Stimulated activated CD4-positive, alpha-beta T cell treated with anti-CD3 and anti-CD28 coated beads, Interleukin-4, amount 100 ng/mL, for 48 hours (primary cell): ENCODE data around the gene CHCHD6.

Experiments
- DNase-seq, 2 donors: peaks; one replicate each; pipeline ENCODE4 v3.0.0-alpha.2; 2020; ENCODE audit warnings: low read depth in 2 of 2

Gene CHCHD6

GRCh38 chr3:126743350-126743749 lies 39.3 kb downstream of the CHCHD6 start:
- no peak for DNase-seq

GRCh38 chr3:126743781-126744180 lies 39.7 kb downstream of the CHCHD6 start:
- no peak for DNase-seq

DNA sequence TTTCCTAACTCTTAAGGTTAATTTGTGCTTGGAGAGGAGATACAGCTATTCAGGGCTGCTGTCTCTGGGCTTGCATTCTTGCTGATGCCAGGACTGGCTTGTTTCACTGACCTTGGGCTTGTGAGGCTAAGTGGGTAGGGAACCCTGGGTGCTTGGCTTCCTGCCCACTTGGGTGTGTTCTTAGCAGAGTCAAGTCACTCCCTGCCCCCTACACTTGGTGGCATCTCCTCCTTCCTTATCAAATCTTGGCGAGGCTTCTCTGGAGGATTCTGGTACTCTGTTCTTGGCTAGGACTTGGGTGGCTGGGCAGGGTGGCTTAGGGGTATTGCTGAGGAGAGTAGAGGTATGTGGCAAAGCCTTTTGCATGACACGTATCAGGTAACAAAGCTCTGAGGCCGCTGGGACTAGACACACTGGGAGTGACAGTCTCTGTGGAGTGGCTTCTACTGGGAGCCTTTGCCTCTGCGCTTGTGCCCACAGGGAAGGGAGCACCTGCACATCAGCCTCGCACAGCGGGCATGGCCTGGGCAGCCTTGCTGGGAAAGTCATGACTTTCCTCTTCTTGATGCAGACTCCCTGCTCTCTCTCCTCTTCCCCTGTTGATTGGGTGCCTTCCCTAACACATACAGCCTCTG lies 41.8 kb downstream of the CHCHD6 start:
- no peak for DNase-seq

GRCh38 chr3:126746395-126747177 lies 42.5 kb downstream of the CHCHD6 start:
- DNase-seq: no peak

- DNase-seq: no peak
Observed at GRCh38 chr3:126747768-126748167, 43.7 kb downstream of the CHCHD6 start.

GRCh38 chr3:126748701-126749546 lies 44.9 kb downstream of the CHCHD6 start:
- no peak for DNase-seq

DNA sequence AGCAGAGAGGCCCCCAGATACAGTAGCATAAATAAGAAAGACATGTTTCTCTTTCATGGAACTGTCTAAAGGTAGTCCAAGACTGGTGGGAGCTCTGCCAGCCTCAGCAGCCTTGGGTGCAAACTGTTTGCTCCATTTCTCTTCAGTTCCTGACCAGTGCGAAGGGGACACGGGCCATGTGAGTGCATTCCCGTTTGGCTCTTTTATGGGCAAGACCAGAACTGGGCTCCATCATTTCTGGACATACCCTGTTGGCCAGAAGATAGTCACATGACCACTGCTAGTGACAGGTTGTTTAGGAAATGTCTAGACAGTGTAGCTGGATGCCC lies 45.5 kb downstream of the CHCHD6 start:
- DNase-seq: no peak

DNA sequence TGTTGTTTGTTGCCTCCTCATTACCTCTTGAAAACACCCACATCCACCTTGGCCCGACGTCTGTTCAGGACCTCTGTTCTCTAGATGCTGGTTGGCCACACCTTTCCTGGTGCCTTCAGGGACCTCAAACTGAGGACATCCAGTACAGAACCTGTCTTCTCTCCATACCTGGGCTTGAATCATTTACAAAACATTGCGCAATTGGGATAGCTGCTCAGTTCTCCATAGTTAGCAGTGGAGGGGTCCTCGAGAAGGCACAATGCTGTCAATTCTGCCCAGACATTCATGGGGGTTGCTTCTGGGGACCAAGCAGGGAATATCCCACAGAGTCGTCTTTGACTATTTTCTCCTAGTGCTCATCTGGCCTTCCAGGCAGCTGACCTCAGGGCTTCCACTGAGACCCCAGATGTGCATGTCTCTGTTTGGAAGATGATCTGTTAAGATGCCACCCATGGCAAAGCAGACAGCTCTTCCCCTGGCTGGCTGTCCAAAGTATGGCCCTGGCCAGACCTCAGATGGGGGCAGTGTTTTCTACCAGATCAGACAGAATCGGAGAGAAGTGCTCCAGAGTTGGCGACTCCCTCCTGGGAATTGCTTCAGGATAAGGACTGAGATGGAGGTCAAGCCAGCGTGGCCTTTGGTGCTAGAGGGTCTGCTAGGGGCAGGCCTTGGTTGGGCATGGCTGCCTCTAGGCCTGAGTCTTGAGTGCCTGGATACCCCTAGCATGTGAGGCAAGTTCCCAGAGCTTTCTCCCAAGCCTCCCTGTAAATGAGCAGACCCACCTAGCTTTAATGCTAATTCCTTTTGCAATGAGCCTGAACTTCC lies 46.1 kb downstream of the CHCHD6 start:
- no peak for DNase-seq

- DNase-seq: no peak
Observed at GRCh38 chr3:126750756-126751121, 46.7 kb downstream of the CHCHD6 start.

DNA sequence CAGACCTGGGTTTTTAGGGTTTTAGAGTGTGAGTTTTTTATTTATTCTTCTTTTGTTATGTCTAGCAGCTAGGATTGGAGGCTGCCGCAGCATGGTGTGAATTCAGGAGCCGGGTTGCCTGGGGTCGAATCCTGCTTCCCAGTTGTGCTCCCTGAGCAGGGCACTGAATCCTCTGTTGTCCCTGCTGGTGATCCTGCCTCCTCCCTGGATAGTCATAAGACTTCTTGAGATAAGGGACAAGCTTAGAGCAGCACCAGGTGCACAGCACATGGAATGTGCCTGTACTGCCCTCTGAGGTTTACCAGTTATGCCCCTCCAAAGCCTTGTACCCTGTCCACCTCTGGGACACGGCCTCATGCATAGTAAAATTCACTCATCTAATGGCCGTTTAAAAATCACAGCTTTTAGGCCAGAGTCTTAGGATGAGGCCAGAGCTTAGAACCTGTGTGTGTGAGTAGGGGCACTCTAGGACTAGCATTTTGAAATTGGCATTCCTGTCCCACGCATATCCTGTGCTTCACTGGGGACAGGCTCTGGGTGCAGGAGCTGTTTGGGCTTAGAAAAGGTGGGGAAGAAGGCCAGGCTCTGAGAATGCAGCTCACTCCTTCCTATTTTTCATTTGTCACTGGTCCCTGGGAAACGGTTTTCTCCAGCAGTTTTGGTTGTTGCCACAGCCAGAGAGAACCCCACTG lies 47.7 kb downstream of the CHCHD6 start:
- DNase-seq: no peak

GRCh38 chr3:126752303-126753190 lies 48.5 kb downstream of the CHCHD6 start:
- DNase-seq: peak; percentile 26 to 38

DNA sequence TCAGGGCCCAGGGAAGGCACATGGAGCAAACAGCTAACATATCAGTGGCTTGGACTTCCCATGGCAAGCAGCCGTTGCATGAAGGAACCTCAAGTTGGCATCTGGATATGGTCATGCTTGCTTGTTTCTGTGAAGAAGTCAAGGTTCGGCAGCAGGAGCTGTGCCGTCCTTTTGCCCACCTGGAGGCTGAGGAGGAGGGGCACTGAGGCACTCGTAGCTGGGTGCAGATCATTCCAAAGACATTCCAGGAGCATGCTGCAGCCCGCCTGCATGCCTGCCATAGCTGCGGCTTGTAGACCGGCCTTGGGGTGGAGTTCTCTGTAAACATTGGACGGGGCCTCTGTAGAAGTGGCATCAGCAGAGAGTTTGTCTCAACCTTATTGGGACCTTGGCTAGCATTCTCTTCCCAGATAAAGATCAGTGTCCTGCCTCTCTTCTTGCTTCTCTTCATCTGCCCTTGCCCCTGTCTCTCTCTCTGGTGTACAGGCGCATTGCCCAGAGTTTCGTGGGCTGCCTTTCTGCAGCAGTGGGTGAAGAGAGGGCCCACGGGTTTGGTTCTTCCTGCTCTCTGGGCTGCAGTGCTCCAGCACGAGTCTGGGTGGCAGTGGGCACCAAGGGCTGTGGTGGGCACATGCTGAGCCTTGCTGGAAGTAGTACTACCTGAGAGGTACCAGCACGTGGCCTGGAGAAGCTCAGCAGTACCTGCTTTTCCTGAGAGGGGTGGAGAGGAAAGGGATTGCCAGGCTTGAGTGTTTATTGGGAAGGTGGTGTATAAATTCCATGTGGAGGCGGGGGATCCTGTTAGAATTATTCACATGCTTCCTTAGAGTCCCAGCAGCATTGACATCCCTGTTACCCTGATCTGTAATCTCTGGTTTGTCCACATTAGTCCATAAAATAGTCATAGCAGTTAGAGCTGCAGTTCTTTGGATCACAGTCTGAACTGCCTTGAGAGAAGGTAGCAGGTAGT lies 49.4 kb downstream of the CHCHD6 start:
- DNase-seq: no peak

GRCh38 chr3:126755866-126756265 lies 51.8 kb downstream of the CHCHD6 start:
- no peak for DNase-seq

DNA sequence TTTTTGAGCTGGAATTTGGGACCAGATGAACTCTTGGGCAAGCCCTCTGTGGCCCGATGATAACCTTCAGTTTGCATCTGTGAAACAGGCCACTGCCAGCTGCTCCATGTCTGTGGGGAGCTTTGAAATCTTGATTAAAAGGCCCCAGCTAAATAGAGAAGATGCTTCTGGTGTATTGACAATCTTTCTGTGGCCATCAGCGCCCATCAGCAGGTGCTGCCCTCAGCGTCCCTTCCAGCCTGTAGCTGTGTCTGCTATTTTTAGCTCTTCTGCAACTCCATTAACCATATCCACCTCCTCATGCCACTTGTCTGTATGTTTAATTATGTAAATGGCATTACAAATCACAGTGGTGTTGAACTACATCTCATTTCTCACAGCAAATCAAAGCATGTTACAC lies 54.0 kb downstream of the CHCHD6 start:
- no peak for DNase-seq

- no peak for DNase-seq
Observed at GRCh38 chr3:126758882-126759281, 54.8 kb downstream of the CHCHD6 start.

DNA sequence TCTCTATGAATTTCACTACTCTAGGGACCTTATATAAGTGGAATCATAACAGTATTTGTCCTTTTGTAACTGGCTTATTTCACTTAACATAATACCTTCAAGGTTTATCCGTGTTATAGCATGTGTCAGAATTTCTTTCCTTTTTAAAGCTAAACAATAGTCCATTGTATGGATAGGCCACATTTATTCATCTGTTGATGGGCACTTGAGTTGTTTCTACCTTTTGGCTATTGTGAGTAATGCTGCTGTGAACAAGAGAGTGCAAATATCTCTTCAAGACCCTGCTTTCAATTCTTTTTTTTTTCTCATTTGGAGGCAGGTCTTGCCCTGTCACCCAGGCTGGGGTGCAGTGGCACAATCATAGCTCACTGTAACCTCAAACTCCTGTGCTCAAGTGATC lies 56.5 kb downstream of the CHCHD6 start:
- DNase-seq: no peak

DNA sequence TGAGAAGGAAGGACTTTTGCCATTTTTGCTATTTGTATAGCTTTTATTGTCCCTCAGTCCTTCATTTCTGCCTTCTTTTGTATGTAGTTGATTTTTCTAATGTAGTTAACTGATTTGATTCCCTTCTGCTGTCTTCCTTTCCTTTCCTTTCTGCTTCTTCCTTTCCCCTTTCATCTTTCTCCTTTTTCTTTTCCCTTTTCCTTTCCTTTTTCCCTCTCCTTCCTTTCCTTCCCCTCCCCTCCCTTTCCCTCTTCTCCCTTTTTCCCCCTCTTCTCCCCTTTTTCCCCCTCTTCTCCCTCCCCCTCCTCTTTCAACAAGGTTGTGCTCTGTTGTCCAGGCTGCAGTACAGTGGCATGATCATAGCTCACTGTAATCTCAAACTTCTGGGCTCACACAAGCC lies 59.0 kb downstream of the CHCHD6 start:
- DNase-seq: no peak

DNA sequence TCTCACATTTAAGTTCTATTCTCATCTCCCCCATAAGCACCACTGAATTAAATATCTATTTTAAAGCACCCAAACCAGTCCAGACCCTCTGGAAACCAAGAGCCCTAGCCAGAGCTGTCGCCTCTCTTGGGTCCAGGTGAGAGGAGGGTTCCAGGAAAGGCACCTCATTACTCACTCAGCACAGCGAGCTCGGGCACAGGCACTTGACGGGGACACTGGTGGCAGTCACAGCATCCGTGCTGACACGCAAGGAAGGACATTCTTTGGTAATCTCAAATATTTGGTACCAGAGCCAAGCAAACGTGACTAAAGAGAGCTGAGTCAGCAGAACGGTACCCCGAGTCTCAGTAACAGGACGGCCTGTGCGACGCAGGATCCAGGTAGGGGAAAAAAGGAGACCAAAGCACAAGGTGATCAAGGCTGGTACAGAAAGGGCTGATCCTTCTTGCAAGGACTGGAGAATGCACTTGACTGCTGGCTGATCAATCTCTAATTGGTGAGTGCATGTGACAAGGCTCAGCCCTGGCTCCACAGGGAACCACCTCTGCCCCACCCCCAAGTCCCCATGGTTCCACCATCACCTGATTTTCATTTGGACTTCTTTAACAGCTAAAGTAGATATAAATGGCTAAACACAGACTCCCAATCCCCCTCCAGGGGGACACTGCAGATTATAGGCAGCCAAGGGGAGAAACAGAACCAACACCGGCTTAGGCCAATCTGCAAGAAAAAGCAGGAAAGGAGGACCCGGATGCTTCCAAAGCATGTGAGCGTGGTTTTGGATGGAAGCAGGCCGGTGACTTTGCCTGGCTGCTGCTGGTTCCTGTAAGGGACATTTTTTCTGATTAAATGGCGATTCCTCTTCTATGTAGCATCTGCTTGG lies 61.4 kb downstream of the CHCHD6 start:
- DNase-seq: no peak
